Measurements from ENCODE around the gene TCHP. TPM values are rescaled to one million over a fixed set of nuclear protein-coding genes. Genes with fewer than 3 reads are reported as not detected.
"Not testable (repeated sequence)": the region's sequence is repeated elsewhere in the genome, so short reads cannot be mapped to it uniquely, and the experiment has no call there.

TCHP gene
- total RNA-seq, 1 donor from 2014 or later, result 31.1 TPM

DNA sequence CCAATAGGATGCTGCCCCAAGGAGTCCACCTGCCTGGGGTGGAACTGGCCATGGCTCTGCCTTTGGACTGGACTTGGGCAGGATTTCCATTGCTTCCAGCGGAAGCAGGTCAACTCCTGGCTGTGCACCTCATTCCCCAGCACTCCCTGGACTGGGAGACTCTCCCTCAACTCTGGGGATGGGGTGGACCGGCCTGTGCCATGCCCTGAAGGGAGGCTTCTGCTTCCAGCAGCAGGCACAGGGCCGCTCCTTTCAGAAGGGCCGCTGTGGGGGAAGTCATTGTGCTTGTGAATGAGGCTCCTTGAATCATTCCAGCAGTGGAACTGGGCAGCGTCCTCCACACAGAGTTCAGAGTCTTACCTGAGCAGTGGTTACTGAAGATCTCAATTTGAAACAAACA, 23.0 kb downstream of the TCHP start:
- Mint-ChIP-seq H3K27me3 (ENCODE audit: insufficient read depth) (no peaks in the 10 kb centered on the region), H3K36me3 (ENCODE audit: low read depth) (peaks cover 25% of the 10 kb centered on the region), H3K4me3 (no peak overlapping the region), H3K27ac (no peak overlapping the region), H3K9me3 (no peaks in the 10 kb centered on the region), H3K4me1 (ENCODE audit: low read depth) (no peaks in the 10 kb centered on the region)
- intact Hi-C loops (cut with micrococcal nuclease), result no loop called here
- no peak for DNase-seq (ENCODE audit: low spot score)

DNA sequence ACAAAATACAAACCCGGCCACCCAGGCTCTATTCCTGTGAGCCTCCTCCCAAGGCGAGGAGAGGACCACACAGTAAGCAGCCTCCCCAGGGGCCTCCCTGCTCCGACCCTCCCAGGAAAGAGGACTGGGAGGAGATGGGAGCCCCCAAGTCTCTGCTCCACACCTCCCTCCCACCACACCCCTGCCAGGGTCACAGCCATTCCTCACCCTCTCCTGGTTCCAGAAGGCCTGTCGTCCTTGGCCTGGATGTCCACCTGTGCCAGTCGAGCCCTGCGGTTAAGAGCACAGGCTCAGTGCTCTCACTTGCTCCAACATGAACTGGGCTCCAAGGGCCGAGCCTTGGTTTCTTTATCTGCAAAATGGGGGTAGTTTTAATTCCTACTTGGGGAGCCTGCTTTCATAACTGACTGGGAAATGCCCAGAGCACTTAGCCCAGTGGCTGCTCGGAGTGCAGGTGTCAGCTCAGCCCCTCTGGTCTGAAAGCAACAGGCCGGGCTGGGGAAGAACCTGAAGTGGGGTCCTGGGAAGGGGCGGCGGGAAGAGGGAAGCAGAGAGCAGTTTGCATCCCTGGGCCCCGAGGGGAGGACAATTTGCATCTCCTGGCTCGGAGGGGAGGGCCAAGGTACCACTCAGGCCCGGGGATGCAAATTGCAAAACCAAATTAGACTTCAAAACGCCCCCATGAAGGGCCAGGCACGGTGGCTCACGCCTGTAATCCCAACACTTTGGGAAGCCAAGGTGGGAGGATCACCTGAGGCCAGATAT, 23.6 kb downstream of the TCHP start:
- no peaks in the 10 kb centered on the region for H3K9me3 Mint-ChIP-seq
- H3K36me3 Mint-ChIP-seq (ENCODE audit: low read depth), result peaks cover 25% of the 10 kb centered on the region
- DNase-seq (ENCODE audit: low spot score), result no peak
- no peak overlapping the region for H3K4me3 Mint-ChIP-seq
- intact Hi-C loops (cut with micrococcal nuclease), result no loop called here
- no peaks in the 10 kb centered on the region for H3K27me3 Mint-ChIP-seq (ENCODE audit: insufficient read depth)
- H3K27ac Mint-ChIP-seq, result no peak overlapping the region
- H3K4me1 Mint-ChIP-seq (ENCODE audit: low read depth), result no peaks in the 10 kb centered on the region

DNA sequence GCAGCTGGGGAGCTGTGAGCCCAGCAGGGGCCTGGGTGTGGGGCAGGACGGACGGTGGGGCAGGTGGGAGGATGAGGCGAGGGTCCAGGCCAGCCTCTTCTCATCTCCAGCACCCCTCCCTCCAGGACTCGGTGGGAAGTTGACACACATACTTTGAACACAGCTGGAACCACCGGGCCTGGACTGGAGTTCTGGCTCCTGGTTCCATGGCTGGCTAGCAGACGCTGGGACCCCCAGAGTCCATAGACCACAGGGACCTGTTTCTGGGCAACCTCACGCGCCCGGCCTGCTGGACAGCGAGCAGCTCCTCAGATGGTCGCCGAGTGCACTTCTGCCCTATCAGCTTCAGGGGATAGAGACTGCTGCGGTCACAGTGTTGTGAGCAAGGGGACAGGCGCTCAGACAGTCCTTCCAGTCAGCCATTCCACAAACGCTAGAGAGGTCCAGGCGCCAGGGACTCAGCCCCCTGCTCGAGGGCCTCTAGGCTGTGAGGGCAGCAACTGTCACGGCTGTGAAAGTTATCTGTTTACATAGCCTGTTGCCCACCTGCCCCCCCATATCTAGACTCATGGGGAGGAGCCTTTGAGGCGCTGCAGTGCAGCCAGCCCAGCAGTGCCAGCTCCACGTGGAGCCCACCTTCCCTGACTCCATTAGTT, 25.2 kb downstream of the TCHP start:
- no peak overlapping the region for H3K4me3 Mint-ChIP-seq
- DNase-seq (ENCODE audit: low spot score), result no peak
- H3K4me1 Mint-ChIP-seq (ENCODE audit: low read depth), result no peaks in the 10 kb centered on the region
- H3K27me3 Mint-ChIP-seq (ENCODE audit: insufficient read depth), result no peaks in the 10 kb centered on the region
- H3K9me3 Mint-ChIP-seq, result no peaks in the 10 kb centered on the region
- intact Hi-C loops (cut with micrococcal nuclease), result no loop called here
- H3K36me3 Mint-ChIP-seq (ENCODE audit: low read depth), result peaks cover 24% of the 10 kb centered on the region
- H3K27ac Mint-ChIP-seq, result peak overlapping the region; percentile 67

DNA sequence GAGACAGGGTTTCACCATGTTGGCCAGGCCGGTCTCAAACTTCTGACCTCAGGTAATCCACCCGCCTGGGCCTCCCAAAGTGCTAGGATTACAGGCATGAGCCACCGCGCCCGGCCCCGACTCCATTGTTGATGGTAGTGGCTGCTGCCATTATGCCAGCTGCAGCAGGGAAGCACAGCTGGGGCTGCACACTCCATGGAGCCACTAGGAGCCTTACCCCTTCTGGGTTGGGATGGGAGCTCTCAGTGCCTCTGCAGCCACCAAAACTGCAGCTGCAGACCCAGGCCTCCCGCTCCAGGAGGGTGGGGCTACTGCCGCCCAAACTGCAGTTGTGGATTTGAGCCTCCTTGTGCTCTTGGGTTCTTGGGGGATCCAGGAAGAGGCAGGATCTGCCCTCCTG, 25.9 kb downstream of the TCHP start:
- Mint-ChIP-seq H3K4me3 (no peak overlapping the region), H3K27ac (no peak overlapping the region), H3K36me3 (ENCODE audit: low read depth) (peaks cover 19% of the 10 kb centered on the region), H3K9me3 (no peaks in the 10 kb centered on the region), H3K27me3 (ENCODE audit: insufficient read depth) (no peaks in the 10 kb centered on the region), H3K4me1 (ENCODE audit: low read depth) (no peaks in the 10 kb centered on the region)
- no peak for DNase-seq (ENCODE audit: low spot score)
- intact Hi-C loops (cut with micrococcal nuclease), result no loop called here

DNA sequence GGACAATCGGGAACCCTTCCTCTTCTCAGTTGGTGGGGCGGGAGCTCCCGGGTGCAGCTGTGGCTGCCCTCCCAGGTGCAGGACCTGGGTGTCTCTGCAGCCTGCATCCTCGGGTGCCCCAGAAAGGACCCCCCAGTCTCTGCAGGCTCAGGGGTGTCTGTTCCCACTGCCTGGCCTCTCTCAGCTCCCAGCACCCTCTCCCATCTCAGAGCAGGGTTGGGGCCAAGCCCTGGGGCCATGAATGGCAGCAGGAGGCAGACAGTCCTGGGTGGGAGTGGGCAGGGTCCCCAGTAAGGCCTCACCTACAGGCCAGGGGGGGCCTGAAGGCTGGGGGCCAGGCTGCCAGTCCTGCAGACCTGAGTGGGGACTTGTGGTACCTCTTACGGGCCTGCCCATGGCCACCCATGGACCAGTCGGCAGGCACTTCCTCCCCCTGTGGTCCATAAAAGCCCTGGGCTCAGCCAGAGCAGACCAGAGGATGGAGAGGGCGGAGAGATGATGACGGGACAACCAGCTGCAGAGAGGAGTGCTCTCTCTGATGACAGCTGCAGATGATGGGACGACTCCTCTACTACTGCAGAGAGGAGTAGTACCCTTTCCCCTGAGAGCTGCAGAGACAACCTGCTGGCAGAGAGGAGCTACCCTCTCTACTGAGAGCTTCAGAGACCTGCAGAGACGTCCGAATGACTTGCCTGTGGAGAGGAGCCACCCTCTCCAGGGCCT, 26.6 kb downstream of the TCHP start:
- H3K27ac Mint-ChIP-seq, result no peak overlapping the region
- intact Hi-C loops (cut with micrococcal nuclease), result loop anchor here (1.0 kb wide), 2 partner anchors 73 to 121 kb away; no protein-coding TSS in a partner anchor

DNA sequence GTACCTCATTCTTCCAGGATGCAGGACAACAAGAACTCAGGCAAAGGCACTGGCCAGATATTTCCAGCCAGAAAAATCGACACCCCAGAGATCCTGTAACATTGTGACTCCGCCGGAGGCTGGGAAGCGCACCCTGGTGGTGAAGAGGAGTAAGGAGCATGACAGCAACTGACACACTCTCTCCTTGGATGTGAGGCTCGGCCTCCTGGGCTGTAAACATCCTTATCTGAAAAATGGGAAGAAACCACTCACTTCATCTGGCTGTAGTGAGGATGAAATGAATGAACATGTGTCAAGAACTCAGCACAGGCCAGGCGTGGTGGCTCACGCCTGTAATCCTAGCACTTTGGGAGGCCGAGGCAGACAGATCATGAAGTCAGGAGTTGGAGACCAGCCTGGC, 27.5 kb downstream of the TCHP start:
- Mint-ChIP-seq H3K36me3 (ENCODE audit: low read depth) (peaks cover 28% of the 10 kb centered on the region), H3K27ac (peak overlapping the region; percentile 42), H3K4me1 (ENCODE audit: low read depth) (no peaks in the 10 kb centered on the region), H3K4me3 (no peak overlapping the region), H3K27me3 (ENCODE audit: insufficient read depth) (no peaks in the 10 kb centered on the region), H3K9me3 (no peaks in the 10 kb centered on the region)
- peak; percentile 10 for DNase-seq (ENCODE audit: low spot score)
- intact Hi-C loops (cut with micrococcal nuclease), result loop anchor here (1.0 kb wide), 2 partner anchors 74 to 122 kb away; no protein-coding TSS in a partner anchor

More for the DNA sequence above, 26.6 kb downstream of the TCHP start:
- no peak for DNase-seq (ENCODE audit: low spot score)
- no peaks in the 10 kb centered on the region for H3K4me1 Mint-ChIP-seq (ENCODE audit: low read depth)
- no peaks in the 10 kb centered on the region for H3K9me3 Mint-ChIP-seq
- peaks cover 21% of the 10 kb centered on the region for H3K36me3 Mint-ChIP-seq (ENCODE audit: low read depth)
- H3K4me3 Mint-ChIP-seq, result no peak overlapping the region
- H3K27me3 Mint-ChIP-seq (ENCODE audit: insufficient read depth), result no peaks in the 10 kb centered on the region

DNA sequence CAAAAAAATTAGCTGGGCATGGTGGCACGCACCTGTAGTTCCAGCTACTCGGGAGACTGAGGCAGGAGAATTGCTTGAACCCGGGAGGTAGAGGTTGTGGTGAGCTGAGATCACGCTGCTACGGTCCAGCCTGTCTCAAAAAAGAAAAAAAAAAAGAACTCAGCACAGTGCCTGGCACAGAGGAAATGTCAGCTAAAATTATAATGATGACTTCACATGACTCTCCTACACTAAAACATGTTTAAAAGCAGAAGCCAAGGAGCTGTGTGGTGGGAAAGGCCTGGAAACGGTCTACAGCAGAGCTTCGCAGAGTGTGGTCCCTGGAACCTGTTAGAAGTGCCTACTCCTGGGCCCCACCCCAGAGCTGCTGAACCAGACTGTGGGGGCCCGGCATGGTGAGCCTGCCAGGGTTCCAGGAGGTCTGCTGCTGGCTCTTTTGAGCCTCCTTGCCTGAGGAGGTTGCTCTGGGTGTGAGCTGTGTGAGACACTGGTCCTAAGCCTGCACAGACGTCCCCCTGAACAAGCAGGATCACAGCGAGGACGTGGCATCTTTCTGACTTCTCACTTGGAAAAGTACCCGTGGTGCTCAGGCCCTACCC, 28.1 kb downstream of the TCHP start:
- H3K27ac Mint-ChIP-seq, result no peak overlapping the region
- no peak for DNase-seq (ENCODE audit: low spot score)
- no peak overlapping the region for H3K4me3 Mint-ChIP-seq
- H3K4me1 Mint-ChIP-seq (ENCODE audit: low read depth), result no peaks in the 10 kb centered on the region
- intact Hi-C loops (cut with micrococcal nuclease), result no loop called here
- H3K36me3 Mint-ChIP-seq (ENCODE audit: low read depth), result peaks cover 32% of the 10 kb centered on the region
- H3K27me3 Mint-ChIP-seq (ENCODE audit: insufficient read depth), result no peaks in the 10 kb centered on the region
- no peaks in the 10 kb centered on the region for H3K9me3 Mint-ChIP-seq

DNA sequence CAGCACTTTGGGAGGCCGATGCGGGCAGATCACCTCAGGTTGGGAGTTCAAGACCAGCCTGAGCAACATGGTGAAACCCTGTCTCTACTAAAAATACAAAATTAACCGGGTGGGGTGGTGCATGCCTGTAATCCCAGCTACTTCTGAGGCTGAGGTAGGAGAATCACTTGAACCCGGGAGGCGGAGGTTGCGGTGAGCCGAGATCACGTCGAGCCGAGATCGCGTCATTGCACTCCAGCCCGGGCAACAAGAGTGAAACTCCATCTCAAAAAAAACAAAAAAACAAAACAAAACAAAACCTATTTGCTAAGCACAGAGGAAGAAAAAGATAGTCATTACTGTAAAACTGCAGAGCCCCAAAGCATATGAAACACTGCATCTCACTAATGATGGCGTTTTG, 29.3 kb downstream of the TCHP start:
- H3K36me3 Mint-ChIP-seq (ENCODE audit: low read depth), result peaks cover 37% of the 10 kb centered on the region
- H3K9me3 Mint-ChIP-seq; DNase-seq (ENCODE audit: low spot score); intact Hi-C loops (cut with micrococcal nuclease); H3K27me3 Mint-ChIP-seq (ENCODE audit: insufficient read depth); H3K27ac Mint-ChIP-seq; H3K4me1 Mint-ChIP-seq (ENCODE audit: low read depth); H3K4me3 Mint-ChIP-seq: not testable (repeated sequence)

DNA sequence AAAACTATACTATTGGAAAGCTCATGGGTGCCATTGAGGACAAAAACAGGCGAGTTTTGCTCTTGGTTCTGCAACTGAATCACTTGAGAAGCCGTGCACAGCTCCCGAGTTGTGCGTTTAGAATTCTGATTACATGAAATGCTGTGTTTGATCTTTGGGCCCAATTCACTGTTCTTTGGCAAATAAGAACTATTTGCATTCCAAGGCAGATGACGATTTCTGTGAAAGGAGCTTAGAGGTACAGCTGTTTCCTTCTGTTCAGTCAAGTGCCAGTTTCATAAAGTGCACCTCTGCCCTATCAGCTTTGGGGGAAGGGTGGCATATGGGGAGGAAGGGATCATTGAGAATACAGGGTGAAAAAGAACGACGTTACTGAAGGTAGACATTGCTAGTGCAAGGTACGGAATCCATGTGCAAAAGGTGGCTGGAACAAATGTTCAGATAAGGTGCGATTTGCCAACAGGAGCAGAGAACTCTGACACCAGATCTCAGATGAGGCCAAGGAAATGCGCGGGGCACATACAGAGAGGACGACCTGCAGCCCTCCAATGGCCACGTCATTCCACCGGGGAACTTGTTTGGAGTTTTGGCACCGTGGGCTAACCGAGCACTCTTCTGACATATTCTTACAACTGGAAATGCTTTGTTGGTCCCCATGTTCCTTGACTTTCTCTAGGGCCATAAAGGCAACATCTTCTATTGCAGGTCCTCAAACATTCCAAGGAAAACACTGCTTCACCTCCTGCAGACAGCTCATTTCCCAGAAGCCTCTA, 30.1 kb downstream of the TCHP start:
- no peak for DNase-seq (ENCODE audit: low spot score)
- Mint-ChIP-seq H3K27ac (no peak overlapping the region), H3K36me3 (ENCODE audit: low read depth) (peaks cover 32% of the 10 kb centered on the region), H3K27me3 (ENCODE audit: insufficient read depth) (no peaks in the 10 kb centered on the region), H3K4me3 (no peak overlapping the region), H3K9me3 (no peaks in the 10 kb centered on the region), H3K4me1 (ENCODE audit: low read depth) (no peaks in the 10 kb centered on the region)
- intact Hi-C loops (cut with micrococcal nuclease), result no loop called here

DNA sequence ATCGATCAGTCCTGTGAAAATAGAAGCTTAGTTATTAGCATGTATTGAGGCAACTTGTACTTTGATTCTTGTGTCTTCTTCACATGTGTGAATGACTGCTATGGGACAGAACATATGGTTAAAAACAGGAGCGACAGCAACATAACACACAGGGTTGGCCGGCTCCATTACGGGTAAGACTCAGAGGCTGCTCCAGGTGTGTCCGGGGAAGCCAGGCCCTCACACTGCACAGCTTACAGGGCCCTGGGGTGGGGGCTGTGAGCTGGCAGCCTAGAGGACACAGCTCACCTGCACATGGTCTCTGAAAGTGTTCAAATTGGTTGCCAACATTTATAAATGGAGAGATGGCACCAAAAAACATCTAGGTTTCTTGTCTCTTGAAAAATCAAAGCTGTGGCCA, 31.1 kb downstream of the TCHP start:
- H3K4me3 Mint-ChIP-seq, result no peak overlapping the region
- DNase-seq (ENCODE audit: low spot score), result no peak
- peaks cover 38% of the 10 kb centered on the region for H3K36me3 Mint-ChIP-seq (ENCODE audit: low read depth)
- intact Hi-C loops (cut with micrococcal nuclease), result no loop called here
- no peaks in the 10 kb centered on the region for H3K27me3 Mint-ChIP-seq (ENCODE audit: insufficient read depth)
- no peaks in the 10 kb centered on the region for H3K9me3 Mint-ChIP-seq
- H3K4me1 Mint-ChIP-seq (ENCODE audit: low read depth), result no peaks in the 10 kb centered on the region
- no peak overlapping the region for H3K27ac Mint-ChIP-seq

DNA sequence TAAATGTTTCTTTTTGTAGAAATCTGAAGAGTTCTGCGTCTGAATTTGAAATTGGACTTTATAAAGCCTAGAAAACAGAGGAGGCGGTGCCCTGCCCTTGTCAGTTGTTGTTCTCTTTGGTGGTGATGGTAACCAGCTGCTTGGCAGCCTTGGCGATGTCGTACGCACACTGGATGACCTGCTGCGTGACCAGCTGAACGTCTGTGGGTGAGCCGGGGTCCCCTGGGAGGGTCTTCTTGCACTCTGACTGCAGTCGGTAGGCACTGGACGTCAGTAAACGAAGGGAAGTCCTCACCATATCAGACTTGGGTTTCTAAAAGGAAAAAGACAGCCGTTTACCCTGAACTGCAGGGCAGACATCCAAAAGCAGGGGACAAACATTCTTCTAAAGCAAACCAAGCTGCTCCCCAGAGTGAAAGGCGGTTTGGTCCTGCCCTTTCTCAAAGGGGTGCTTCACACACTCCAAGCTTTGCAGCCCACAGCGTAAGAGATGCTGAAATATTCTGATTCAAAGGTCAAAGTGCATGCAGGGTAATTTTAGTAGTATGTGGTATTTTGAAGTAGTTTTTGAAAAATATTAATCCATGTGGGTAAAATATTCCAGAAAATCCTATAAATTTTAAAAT, 32.9 kb downstream of the TCHP start:
- Mint-ChIP-seq H3K4me3 (no peak overlapping the region), H3K9me3 (no peaks in the 10 kb centered on the region), H3K36me3 (ENCODE audit: low read depth) (peaks cover 44% of the 10 kb centered on the region), H3K4me1 (ENCODE audit: low read depth) (no peaks in the 10 kb centered on the region), H3K27me3 (ENCODE audit: insufficient read depth) (no peaks in the 10 kb centered on the region), H3K27ac (no peak overlapping the region)
- intact Hi-C loops (cut with micrococcal nuclease), result no loop called here
- no peak for DNase-seq (ENCODE audit: low spot score)

DNA sequence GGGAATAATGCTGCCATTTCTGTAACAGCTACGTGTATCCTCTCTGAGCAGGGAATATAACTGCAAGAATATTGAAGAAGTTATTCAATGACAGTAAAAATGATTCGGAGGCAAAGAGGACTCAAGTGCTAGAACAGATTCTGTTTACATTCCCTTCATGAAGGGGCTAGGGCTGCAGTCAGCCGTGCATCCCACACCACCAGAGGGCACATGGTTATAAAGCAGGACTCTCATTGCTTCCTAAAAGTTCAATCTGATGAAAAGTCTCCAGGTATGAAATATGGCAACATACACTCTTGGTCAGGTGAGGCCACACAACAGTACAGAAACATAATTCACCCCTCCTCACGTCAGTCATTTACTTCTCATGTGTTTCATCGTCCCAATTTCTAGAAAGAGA, 34.0 kb downstream of the TCHP start:
- Mint-ChIP-seq H3K4me1 (ENCODE audit: low read depth) (no peaks in the 10 kb centered on the region), H3K4me3 (no peak overlapping the region), H3K27me3 (ENCODE audit: insufficient read depth) (no peaks in the 10 kb centered on the region), H3K9me3 (no peaks in the 10 kb centered on the region), H3K36me3 (ENCODE audit: low read depth) (peaks cover 51% of the 10 kb centered on the region), H3K27ac (no peak overlapping the region)
- DNase-seq (ENCODE audit: low spot score), result no peak
- intact Hi-C loops (cut with micrococcal nuclease), result loop anchor here (1.0 kb wide), 1 partner anchor 81 kb away; no protein-coding TSS in a partner anchor

Data from activated T-helper 1 cell treated with anti-CD3 and anti-CD28 coated beads, Interleukin-12 subunit alpha, Interleukin-12 subunit beta, Interleukin-2, Interleukin-4 antibody, amounts not matched to agents 30 ng/mL and 10 ng/mL and 1 ng/mL, durations not matched to agents 14 hours and 24 hours and 36 hours (primary cell).